GM23338 (cell line): Measurements from ENCODE around the gene MLLT10. TPM values are rescaled to one million over a fixed set of nuclear protein-coding genes. Genes with fewer than 3 reads are reported as not detected.

Source experiments
- ATAC-seq: fragments of 200-7000 bp; cut with Tn5 transposase; 3 replicates; pipeline ENCODE4 v1.9.1; 2020
- DNase-seq: peaks from one replicate; pipeline ENCODE4 v3.0.0-alpha.2; 2015; ENCODE audit warnings: low spot score
- H2AFZ ChIP-seq: fragments of 200-600 bp; sonication (generic); 2 replicates; pipeline ENCODE4 v1.8.0; 2016; ENCODE audit warnings: antibody characterized with exemption, mild to moderate bottlenecking, moderate library complexity
- H3F3A ChIP-seq: fragments of 200-600 bp; sonication (generic); replicated peaks from 2 replicates; pipeline ENCODE4 v1.8.0; 2017; ENCODE audit warnings: antibody characterized with exemption, mixed run types, low read depth
- H3K27ac ChIP-seq: fragments of 200-600 bp; sonication (generic); 2 replicates; pipeline ENCODE4 v1.6.1; 2016; ENCODE audit warnings: low read depth
- H3K27me3 ChIP-seq: fragments of 200-600 bp; sonication (generic); 2 replicates; pipeline ENCODE4 v1.8.0; 2016; ENCODE audit warnings: mild to moderate bottlenecking, mixed run types, moderate library complexity; ENCODE audit not compliant: insufficient read depth
- H3K36me3 ChIP-seq: fragments of 200-600 bp; sonication (generic); 2 replicates; pipeline ENCODE4 v1.8.0; 2016; ENCODE audit warnings: mild to moderate bottlenecking; ENCODE audit not compliant: insufficient read depth
- H3K4me1 ChIP-seq: fragments of 200-600 bp; sonication (generic); 2 replicates; pipeline ENCODE4 v1.8.0; 2016; ENCODE audit warnings: mild to moderate bottlenecking, moderate library complexity; ENCODE audit not compliant: insufficient read depth
- H3K4me2 ChIP-seq: fragments of 200-600 bp; sonication (generic); 2 replicates; pipeline ENCODE4 v1.7.1; 2017; ENCODE audit warnings: mixed run types
- H3K4me3 ChIP-seq: fragments of 200-600 bp; sonication (generic); 2 replicates; pipeline ENCODE4 v1.6.1; 2016; ENCODE audit warnings: mixed run types
- H3K79me2 ChIP-seq: fragments of 200-600 bp; sonication (generic); replicated peaks from 2 replicates; pipeline ENCODE4 v1.8.0; 2017; ENCODE audit warnings: mild to moderate bottlenecking; ENCODE audit not compliant: insufficient read depth
- H3K9me2 ChIP-seq: fragments of 200-600 bp; sonication (generic); 2 replicates; pipeline ENCODE4 v1.8.0; 2017; ENCODE audit not compliant: insufficient read depth
- H4K20me1 ChIP-seq: fragments of 200-600 bp; sonication (generic); replicated peaks from 2 replicates; pipeline ENCODE4 v1.8.0; 2017; ENCODE audit warnings: mild to moderate bottlenecking; ENCODE audit not compliant: insufficient read depth
- H3K27ac Mint-ChIP-seq: 2 replicates; pipeline ENCODE4 v1.8.0; 2020; ENCODE audit warnings: inconsistent platforms, mild to moderate bottlenecking, moderate library complexity, mixed read lengths
- H3K27me3 Mint-ChIP-seq: 3 replicates; pipeline ENCODE4 v1.8.0; 2022; ENCODE audit warnings: low read depth, mild to moderate bottlenecking, moderate library complexity, mixed read lengths, inconsistent platforms; ENCODE audit not compliant: insufficient read depth, poor library complexity
- H3K36me3 Mint-ChIP-seq: 3 replicates; pipeline ENCODE4 v1.8.0; 2021; ENCODE audit warnings: low read depth, mild to moderate bottlenecking, inconsistent platforms, moderate library complexity, mixed read lengths
- H3K4me1 Mint-ChIP-seq: 3 replicates; pipeline ENCODE4 v1.8.0; 2020; ENCODE audit warnings: mild to moderate bottlenecking, inconsistent platforms, mixed read lengths
- H3K4me3 Mint-ChIP-seq: 3 replicates; pipeline ENCODE4 v1.8.0; 2021; ENCODE audit warnings: moderate library complexity, mild to moderate bottlenecking, inconsistent platforms, mixed read lengths
- H3K9me3 Mint-ChIP-seq: 3 replicates; pipeline ENCODE4 v1.8.0; 2020; ENCODE audit warnings: moderate library complexity, mild to moderate bottlenecking, inconsistent platforms, mixed read lengths
- EZH2 ChIP-seq: fragments of 200-600 bp; sonication (generic); IDR thresholded peaks from one replicate; pipeline ENCODE4 v1.8.0; 2017; ENCODE audit warnings: antibody characterized with exemption, mild to moderate bottlenecking, low read depth; ENCODE audit not compliant: unreplicated experiment
- EZH2phosphoT487 ChIP-seq: fragments of 200-600 bp; sonication (generic); IDR thresholded peaks from one replicate; pipeline ENCODE4 v1.8.1; 2018; ENCODE audit warnings: antibody characterized with exemption; ENCODE audit not compliant: unreplicated experiment
- JUNB ChIP-seq: IDR thresholded peaks from one replicate; pipeline ENCODE4 v1.6.1; 2016; ENCODE audit warnings: antibody characterized with exemption; ENCODE audit not compliant: unreplicated experiment
- NANOG ChIP-seq: IDR thresholded peaks from 2 replicates; pipeline ENCODE4 v1.6.1; 2016; ENCODE audit warnings: antibody characterized with exemption, borderline replicate concordance
- ZNF114 ChIP-seq: fragments of 250-450 bp; sonication (Bioruptor Pico); IDR thresholded peaks from 2 replicates; pipeline ENCODE4 v1.5.0; 2020; ENCODE audit warnings: mild to moderate bottlenecking, moderate library complexity
- ZNF331 ChIP-seq: fragments of 250-450 bp; sonication (Bioruptor Pico); IDR thresholded peaks from 2 replicates; pipeline ENCODE4 v1.5.0; 2020; ENCODE audit warnings: low read depth, mild to moderate bottlenecking, moderate library complexity
- polyA plus RNA-seq: library from polyadenylated mRNA; unstranded; fragments of >200 nt; fragmentation: Nextera tagmentation; extraction: Ambion mirVana; gene quantifications from 2 replicates; pipeline ENCODE4 v1.2.1, GENCODE V29; 2016
- total RNA-seq: library from RNA; depleted of rRNA; stranded (reverse); fragments of >200 nt; shearing (Covaris generic); gene quantifications from 2 replicates; pipeline ENCODE4 v1.2.3, GENCODE V29; 2014
- TF ChIP-seq, protein P1 (sequence below): IDR thresholded peaks from one replicate; pipeline ENCODE4 v1.6.1; 2018; ENCODE audit warnings: antibody characterized with exemption; ENCODE audit not compliant: unreplicated experiment
- TF ChIP-seq, protein P2 (sequence below), 2 experiments: fragments of 200-600 bp in 1 of 2; sonication (generic) in 1 of 2; conservative IDR thresholded peaks; 2 replicates each; pipeline versions ENCODE4 v1.5.1 to v1.6.1; 2016 to 2017; ENCODE audit warnings: antibody characterized with exemption in 2 of 2, low read depth in 2 of 2, mild to moderate bottlenecking in 2 of 2, moderate library complexity in 1 of 2
- TF ChIP-seq, protein P3 (sequence below): fragments of 250-450 bp; sonication (Bioruptor Pico); IDR thresholded peaks from 2 replicates; pipeline ENCODE4 v1.5.0; 2020; ENCODE audit warnings: mild to moderate bottlenecking, moderate library complexity

The MLLT10 gene
- total and polyA plus RNA-seq, 2 experiments from 2014 or later = 28.8 to 55.4 TPM

DNA sequence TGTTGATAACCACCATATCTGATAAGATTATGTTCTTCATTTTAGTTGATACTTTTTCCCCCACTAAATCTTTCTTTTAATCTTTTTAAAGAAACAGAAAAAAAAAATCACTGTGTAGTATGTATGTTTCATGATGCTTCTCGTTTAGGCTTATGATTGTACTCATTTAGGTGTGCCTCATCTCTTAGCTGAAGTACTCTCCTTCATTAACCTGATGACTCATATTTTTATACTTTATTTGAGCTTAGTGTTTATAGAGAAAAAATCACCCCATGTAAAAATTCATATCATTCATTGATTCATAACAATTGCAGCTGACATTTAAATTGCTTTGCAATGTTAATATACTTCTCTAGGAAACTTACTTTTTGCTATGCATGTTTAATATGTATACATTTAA, 158.9 kb downstream of the MLLT10 start:
- Histone ChIP-seq H3K4me1 (peaks cover 5% of the 10 kb centered on the region; the same call in 1 of the 2 replicates), H4K20me1 (no peaks in the 10 kb centered on the region), H3K27me3 (no peaks in the 10 kb centered on the region), H2AFZ (no peak overlapping the region), H3K27ac (no peak overlapping the region), H3K36me3 (no peaks in the 10 kb centered on the region), H3F3A (no peaks in the 10 kb centered on the region), H3K79me2 (peaks cover 27% of the 10 kb centered on the region), H3K4me3 (no peak overlapping the region), H3K4me2 (no peak overlapping the region), H3K9me2 (no peaks in the 10 kb centered on the region)
- Mint-ChIP-seq H3K27me3 (peaks cover 4% of the 10 kb centered on the region), H3K9me3 (no peaks in the 10 kb centered on the region), H3K4me1 (peaks cover 22% of the 10 kb centered on the region), H3K36me3 (peaks cover 7% of the 10 kb centered on the region; the same call in 2 of the 3 replicates), H3K4me3 (no peak overlapping the region), H3K27ac (no peak overlapping the region)
- ATAC-seq (no peak), DNase-seq (no peak)
- TF ChIP-seq EZH2 (no peak), NANOG (no peak), ZNF114 (CRISPR knock-in tag) (no peak), EZH2phosphoT487 (no peak), JUNB (no peak), ZNF331 (CRISPR knock-in tag) (no peak)
- TF ChIP-seq, protein P1, sequence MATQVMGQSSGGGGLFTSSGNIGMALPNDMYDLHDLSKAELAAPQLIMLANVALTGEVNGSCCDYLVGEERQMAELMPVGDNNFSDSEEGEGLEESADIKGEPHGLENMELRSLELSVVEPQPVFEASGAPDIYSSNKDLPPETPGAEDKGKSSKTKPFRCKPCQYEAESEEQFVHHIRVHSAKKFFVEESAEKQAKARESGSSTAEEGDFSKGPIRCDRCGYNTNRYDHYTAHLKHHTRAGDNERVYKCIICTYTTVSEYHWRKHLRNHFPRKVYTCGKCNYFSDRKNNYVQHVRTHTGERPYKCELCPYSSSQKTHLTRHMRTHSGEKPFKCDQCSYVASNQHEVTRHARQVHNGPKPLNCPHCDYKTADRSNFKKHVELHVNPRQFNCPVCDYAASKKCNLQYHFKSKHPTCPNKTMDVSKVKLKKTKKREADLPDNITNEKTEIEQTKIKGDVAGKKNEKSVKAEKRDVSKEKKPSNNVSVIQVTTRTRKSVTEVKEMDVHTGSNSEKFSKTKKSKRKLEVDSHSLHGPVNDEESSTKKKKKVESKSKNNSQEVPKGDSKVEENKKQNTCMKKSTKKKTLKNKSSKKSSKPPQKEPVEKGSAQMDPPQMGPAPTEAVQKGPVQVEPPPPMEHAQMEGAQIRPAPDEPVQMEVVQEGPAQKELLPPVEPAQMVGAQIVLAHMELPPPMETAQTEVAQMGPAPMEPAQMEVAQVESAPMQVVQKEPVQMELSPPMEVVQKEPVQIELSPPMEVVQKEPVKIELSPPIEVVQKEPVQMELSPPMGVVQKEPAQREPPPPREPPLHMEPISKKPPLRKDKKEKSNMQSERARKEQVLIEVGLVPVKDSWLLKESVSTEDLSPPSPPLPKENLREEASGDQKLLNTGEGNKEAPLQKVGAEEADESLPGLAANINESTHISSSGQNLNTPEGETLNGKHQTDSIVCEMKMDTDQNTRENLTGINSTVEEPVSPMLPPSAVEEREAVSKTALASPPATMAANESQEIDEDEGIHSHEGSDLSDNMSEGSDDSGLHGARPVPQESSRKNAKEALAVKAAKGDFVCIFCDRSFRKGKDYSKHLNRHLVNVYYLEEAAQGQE = no peak
- TF ChIP-seq, protein P2, sequence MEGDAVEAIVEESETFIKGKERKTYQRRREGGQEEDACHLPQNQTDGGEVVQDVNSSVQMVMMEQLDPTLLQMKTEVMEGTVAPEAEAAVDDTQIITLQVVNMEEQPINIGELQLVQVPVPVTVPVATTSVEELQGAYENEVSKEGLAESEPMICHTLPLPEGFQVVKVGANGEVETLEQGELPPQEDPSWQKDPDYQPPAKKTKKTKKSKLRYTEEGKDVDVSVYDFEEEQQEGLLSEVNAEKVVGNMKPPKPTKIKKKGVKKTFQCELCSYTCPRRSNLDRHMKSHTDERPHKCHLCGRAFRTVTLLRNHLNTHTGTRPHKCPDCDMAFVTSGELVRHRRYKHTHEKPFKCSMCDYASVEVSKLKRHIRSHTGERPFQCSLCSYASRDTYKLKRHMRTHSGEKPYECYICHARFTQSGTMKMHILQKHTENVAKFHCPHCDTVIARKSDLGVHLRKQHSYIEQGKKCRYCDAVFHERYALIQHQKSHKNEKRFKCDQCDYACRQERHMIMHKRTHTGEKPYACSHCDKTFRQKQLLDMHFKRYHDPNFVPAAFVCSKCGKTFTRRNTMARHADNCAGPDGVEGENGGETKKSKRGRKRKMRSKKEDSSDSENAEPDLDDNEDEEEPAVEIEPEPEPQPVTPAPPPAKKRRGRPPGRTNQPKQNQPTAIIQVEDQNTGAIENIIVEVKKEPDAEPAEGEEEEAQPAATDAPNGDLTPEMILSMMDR (conservative IDR thresholded peaks at IDR 0.05; ENCODE audit: low read depth in 2 of 2) = no peak
- TF ChIP-seq, protein P3, sequence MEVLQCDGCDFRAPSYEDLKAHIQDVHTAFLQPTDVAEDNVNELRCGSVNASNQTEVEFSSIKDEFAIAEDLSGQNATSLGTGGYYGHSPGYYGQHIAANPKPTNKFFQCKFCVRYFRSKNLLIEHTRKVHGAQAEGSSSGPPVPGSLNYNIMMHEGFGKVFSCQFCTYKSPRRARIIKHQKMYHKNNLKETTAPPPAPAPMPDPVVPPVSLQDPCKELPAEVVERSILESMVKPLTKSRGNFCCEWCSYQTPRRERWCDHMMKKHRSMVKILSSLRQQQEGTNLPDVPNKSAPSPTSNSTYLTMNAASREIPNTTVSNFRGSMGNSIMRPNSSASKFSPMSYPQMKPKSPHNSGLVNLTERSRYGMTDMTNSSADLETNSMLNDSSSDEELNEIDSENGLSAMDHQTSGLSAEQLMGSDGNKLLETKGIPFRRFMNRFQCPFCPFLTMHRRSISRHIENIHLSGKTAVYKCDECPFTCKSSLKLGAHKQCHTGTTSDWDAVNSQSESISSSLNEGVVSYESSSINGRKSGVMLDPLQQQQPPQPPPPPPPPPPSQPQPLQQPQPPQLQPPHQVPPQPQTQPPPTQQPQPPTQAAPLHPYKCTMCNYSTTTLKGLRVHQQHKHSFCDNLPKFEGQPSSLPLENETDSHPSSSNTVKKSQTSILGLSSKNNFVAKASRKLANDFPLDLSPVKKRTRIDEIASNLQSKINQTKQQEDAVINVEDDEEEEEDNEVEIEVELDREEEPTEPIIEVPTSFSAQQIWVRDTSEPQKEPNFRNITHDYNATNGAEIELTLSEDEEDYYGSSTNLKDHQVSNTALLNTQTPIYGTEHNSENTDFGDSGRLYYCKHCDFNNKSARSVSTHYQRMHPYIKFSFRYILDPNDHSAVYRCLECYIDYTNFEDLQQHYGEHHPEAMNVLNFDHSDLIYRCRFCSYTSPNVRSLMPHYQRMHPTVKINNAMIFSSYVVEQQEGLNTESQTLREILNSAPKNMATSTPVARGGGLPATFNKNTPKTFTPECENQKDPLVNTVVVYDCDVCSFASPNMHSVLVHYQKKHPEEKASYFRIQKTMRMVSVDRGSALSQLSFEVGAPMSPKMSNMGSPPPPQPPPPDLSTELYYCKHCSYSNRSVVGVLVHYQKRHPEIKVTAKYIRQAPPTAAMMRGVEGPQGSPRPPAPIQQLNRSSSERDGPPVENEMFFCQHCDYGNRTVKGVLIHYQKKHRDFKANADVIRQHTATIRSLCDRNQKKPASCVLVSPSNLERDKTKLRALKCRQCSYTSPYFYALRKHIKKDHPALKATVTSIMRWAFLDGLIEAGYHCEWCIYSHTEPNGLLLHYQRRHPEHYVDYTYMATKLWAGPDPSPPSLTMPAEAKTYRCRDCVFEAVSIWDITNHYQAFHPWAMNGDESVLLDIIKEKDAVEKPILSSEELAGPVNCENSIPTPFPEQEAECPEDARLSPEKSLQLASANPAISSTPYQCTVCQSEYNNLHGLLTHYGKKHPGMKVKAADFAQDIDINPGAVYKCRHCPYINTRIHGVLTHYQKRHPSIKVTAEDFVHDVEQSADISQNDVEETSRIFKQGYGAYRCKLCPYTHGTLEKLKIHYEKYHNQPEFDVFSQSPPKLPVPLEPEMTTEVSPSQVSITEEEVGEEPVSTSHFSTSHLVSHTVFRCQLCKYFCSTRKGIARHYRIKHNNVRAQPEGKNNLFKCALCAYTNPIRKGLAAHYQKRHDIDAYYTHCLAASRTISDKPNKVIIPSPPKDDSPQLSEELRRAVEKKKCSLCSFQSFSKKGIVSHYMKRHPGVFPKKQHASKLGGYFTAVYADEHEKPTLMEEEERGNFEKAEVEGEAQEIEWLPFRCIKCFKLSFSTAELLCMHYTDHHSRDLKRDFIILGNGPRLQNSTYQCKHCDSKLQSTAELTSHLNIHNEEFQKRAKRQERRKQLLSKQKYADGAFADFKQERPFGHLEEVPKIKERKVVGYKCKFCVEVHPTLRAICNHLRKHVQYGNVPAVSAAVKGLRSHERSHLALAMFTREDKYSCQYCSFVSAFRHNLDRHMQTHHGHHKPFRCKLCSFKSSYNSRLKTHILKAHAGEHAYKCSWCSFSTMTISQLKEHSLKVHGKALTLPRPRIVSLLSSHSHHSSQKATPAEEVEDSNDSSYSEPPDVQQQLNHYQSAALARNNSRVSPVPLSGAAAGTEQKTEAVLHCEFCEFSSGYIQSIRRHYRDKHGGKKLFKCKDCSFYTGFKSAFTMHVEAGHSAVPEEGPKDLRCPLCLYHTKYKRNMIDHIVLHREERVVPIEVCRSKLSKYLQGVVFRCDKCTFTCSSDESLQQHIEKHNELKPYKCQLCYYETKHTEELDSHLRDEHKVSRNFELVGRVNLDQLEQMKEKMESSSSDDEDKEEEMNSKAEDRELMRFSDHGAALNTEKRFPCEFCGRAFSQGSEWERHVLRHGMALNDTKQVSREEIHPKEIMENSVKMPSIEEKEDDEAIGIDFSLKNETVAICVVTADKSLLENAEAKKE (CRISPR knock-in tag) = no peak
